ENCODE data around the gene PNPO.
"Not testable (repeated sequence)": the region's sequence is repeated elsewhere in the genome, so short reads cannot be mapped to it uniquely, and the experiment has no call there.

PNPO gene

GRCh38 chr17:47975189-47975822 is 33.9 kb downstream of the PNPO start:
- DNase-seq (ENCODE audit: low spot score) = no peak

GRCh38 chr17:47975823-47976205 is 34.4 kb downstream of the PNPO start:
- no peak for DNase-seq (ENCODE audit: low spot score)

- peak; percentile 73 for DNase-seq (ENCODE audit: low spot score)
These were observed 37.0 kb downstream of the PNPO start for GRCh38 chr17:47978324-47978723.

GRCh38 chr17:47980541-47980940 is 39.2 kb downstream of the PNPO start:
- no peak for DNase-seq (ENCODE audit: low spot score)

- DNase-seq (ENCODE audit: low spot score) = no peak
These were observed 40.1 kb downstream of the PNPO start for GRCh38 chr17:47981462-47981861.

GRCh38 chr17:47982091-47982617 is 40.8 kb downstream of the PNPO start:
- no peak for DNase-seq (ENCODE audit: low spot score)

GRCh38 chr17:47982645-47983390 is 41.4 kb downstream of the PNPO start:
- no peak for DNase-seq (ENCODE audit: low spot score)

GRCh38 chr17:47983492-47984223 is 42.3 kb downstream of the PNPO start:
- DNase-seq (ENCODE audit: low spot score) = no peak

GRCh38 chr17:47986520-47986919 is 45.1 kb downstream of the PNPO start:
- no peak for DNase-seq (ENCODE audit: low spot score)

GRCh38 chr17:47987240-47987835 is 46.0 kb downstream of the PNPO start:
- no peak for DNase-seq (ENCODE audit: low spot score)

GRCh38 chr17:47988445-47988844 is 47.1 kb downstream of the PNPO start:
- DNase-seq (ENCODE audit: low spot score) = not testable (repeated sequence)

- DNase-seq (ENCODE audit: low spot score) = no peak
These were observed 47.8 kb downstream of the PNPO start for GRCh38 chr17:47989159-47989558.

GRCh38 chr17:47989700-47990099 is 48.3 kb downstream of the PNPO start:
- DNase-seq (ENCODE audit: low spot score) = no peak

- no peak for DNase-seq (ENCODE audit: low spot score)
These were observed 49.8 kb downstream of the PNPO start for GRCh38 chr17:47990962-47991731.

- no peak for DNase-seq (ENCODE audit: low spot score)
These were observed 50.8 kb downstream of the PNPO start for GRCh38 chr17:47992216-47992615.

GRCh38 chr17:47993031-47993564 is 51.7 kb downstream of the PNPO start:
- DNase-seq (ENCODE audit: low spot score) = no peak

- DNase-seq (ENCODE audit: low spot score) = no peak
These were observed 52.6 kb downstream of the PNPO start for GRCh38 chr17:47993964-47994363.

GRCh38 chr17:47994724-47995123 is 53.4 kb downstream of the PNPO start:
- no peak for DNase-seq (ENCODE audit: low spot score)

GRCh38 chr17:47995241-47995935 is 54.0 kb downstream of the PNPO start:
- DNase-seq (ENCODE audit: low spot score) = no peak

- no peak for DNase-seq (ENCODE audit: low spot score)
These were observed 54.8 kb downstream of the PNPO start for GRCh38 chr17:47996201-47996600.

GRCh38 chr17:47997586-47997985 is 56.2 kb downstream of the PNPO start:
- DNase-seq (ENCODE audit: low spot score) = no peak
